B cell (primary cell): ENCODE measurements around the gene SLC22A2.

ENCODE experiments used
- CTCF ChIP-seq: fragments of 200-600 bp; IDR thresholded peaks from one replicate; pipeline ENCODE4 v1.8.0; 2022; ENCODE audit warnings: antibody characterized with exemption, mild to moderate bottlenecking
- EZH2 ChIP-seq: IDR thresholded peaks from 2 replicates; pipeline ENCODE4 v1.6.1; 2012; ENCODE audit warnings: borderline replicate concordance, low read depth, mild to moderate bottlenecking, moderate library complexity, low read length; ENCODE audit not compliant: insufficient read depth, poor library complexity, severe bottlenecking

GRCh38 chr6:160202411-160202810 is 56.2 kb downstream of the SLC22A2 start:
- TF ChIP-seq CTCF = no peak
- no peak for TF ChIP-seq EZH2
